Smooth muscle cell (in vitro differentiated cells): ENCODE data around the gene SUPT4H1. TPM values are rescaled to one million over a fixed set of nuclear protein-coding genes. Genes with fewer than 3 reads are reported as not detected.

Experiments used
- DNase-seq: peaks from one replicate; lab custom pipeline; 2025; ENCODE audit not compliant: unreplicated experiment; lab: John Stamatoyannopoulos, UW
- H2AFZ ChIP-seq: fragments of 200-600 bp; sonication (generic); 2 replicates; pipeline ENCODE4 v1.6.0; 2016; ENCODE audit warnings: antibody characterized with exemption, low read depth, mild to moderate bottlenecking
- H3F3A ChIP-seq: fragments of 200-600 bp; sonication (generic); 2 replicates; pipeline ENCODE4 v1.6.0; 2017; ENCODE audit warnings: antibody characterized with exemption, low read depth
- H3K27ac ChIP-seq: fragments of 200-600 bp; sonication (generic); 2 replicates; pipeline ENCODE4 v1.5.1; 2016; ENCODE audit warnings: low read depth, mild to moderate bottlenecking
- H3K27me3 ChIP-seq: fragments of 200-600 bp; sonication (generic); 2 replicates; pipeline ENCODE4 v1.6.1; 2016; ENCODE audit warnings: low read depth, mild to moderate bottlenecking
- H3K36me3 ChIP-seq: fragments of 200-600 bp; sonication (generic); 2 replicates; pipeline ENCODE4 v1.5.1; 2016; ENCODE audit warnings: low read depth
- H3K4me1 ChIP-seq: fragments of 200-600 bp; sonication (generic); 2 replicates; pipeline ENCODE4 v1.5.1; 2016; ENCODE audit warnings: low read depth
- H3K4me2 ChIP-seq: fragments of 200-600 bp; sonication (generic); 2 replicates; pipeline ENCODE4 v1.6.0; 2016; ENCODE audit warnings: mild to moderate bottlenecking
- H3K4me3 ChIP-seq: fragments of 200-600 bp; sonication (generic); 2 replicates; pipeline ENCODE4 v1.5.1; 2016; ENCODE audit warnings: mild to moderate bottlenecking
- H3K79me2 ChIP-seq: fragments of 200-600 bp; sonication (generic); 2 replicates; pipeline ENCODE4 v1.6.0; 2016; ENCODE audit warnings: low read depth, mild to moderate bottlenecking
- H3K9ac ChIP-seq: fragments of 200-600 bp; sonication (generic); 2 replicates; pipeline ENCODE4 v1.6.0; 2016; ENCODE audit warnings: low read depth
- H3K9me3 ChIP-seq: fragments of 200-600 bp; sonication (generic); replicated peaks from 2 replicates; pipeline ENCODE4 v1.5.1; 2016; ENCODE audit warnings: low read depth
- H4K20me1 ChIP-seq: fragments of 200-600 bp; sonication (generic); 2 replicates; pipeline ENCODE4 v1.6.0; 2016; ENCODE audit warnings: low read depth
- WGBS: methylation state at CpG from one replicate; pipeline ENCODE4 v1.1.7; 2016; ENCODE audit warnings: low lambda C conversion rate; 5-methylcytosine and 5-hydroxymethylcytosine counted together
- polyA plus RNA-seq: library from polyadenylated mRNA; unstranded; fragments of >200 nt; fragmentation: Nextera tagmentation; extraction: Ambion mirVana; gene quantifications from 2 replicates; pipeline ENCODE4 v1.2.1, GENCODE V29; 2016
- total RNA-seq: library from RNA; depleted of rRNA; stranded (reverse); fragments of >200 nt; gene quantifications from 2 replicates; pipeline ENCODE4 v1.2.3, GENCODE V29; 2014
- TF ChIP-seq, protein P1 (sequence below): fragments of 200-600 bp; sonication (generic); IDR thresholded peaks from 2 replicates; pipeline ENCODE4 v1.5.1; 2017; ENCODE audit warnings: borderline replicate concordance, mild to moderate bottlenecking, antibody characterized with exemption; ENCODE audit not compliant: insufficient read depth, poor library complexity, severe bottlenecking

Gene SUPT4H1
- total and polyA plus RNA-seq, 2 experiments from 2014 or later = 66.1 to 107 TPM

DNA sequence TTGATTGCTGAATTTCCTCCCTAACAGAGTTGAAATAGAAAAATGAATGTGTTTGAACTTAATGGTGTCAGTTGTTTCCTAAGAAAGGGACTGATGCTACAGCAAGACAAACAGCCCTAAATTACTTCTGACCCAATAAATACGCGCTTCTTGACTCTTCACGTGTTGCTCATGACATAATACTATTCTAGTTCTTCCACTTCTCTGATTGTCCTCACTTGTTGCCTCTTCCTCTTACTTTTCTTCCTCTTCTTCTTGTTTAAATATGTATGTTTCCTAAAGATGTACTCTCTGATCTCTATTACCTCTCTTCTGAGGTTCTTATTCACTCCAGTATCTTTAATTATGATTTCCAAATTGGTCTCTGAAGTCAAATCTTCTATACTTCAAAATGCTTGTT, 32.9 kb upstream of the SUPT4H1 start:
- Histone ChIP-seq H3K36me3 (no peaks in the 10 kb centered on the region), H3K4me1 (peaks cover 12% of the 10 kb centered on the region), H3K4me3 (no peak overlapping the region), H3K79me2 (no peaks in the 10 kb centered on the region), H4K20me1 (no peaks in the 10 kb centered on the region), H3K9me3 (no peaks in the 10 kb centered on the region), H3K27ac (no peak overlapping the region), H2AFZ (no peak overlapping the region), H3K9ac (no peak overlapping the region), H3K4me2 (no peak overlapping the region), H3F3A (no peaks in the 10 kb centered on the region), H3K27me3 (no peaks in the 10 kb centered on the region)
- WGBS = 86% methylated on average over 3 of the region's 3 CpGs
- TF ChIP-seq, protein P1, sequence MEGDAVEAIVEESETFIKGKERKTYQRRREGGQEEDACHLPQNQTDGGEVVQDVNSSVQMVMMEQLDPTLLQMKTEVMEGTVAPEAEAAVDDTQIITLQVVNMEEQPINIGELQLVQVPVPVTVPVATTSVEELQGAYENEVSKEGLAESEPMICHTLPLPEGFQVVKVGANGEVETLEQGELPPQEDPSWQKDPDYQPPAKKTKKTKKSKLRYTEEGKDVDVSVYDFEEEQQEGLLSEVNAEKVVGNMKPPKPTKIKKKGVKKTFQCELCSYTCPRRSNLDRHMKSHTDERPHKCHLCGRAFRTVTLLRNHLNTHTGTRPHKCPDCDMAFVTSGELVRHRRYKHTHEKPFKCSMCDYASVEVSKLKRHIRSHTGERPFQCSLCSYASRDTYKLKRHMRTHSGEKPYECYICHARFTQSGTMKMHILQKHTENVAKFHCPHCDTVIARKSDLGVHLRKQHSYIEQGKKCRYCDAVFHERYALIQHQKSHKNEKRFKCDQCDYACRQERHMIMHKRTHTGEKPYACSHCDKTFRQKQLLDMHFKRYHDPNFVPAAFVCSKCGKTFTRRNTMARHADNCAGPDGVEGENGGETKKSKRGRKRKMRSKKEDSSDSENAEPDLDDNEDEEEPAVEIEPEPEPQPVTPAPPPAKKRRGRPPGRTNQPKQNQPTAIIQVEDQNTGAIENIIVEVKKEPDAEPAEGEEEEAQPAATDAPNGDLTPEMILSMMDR = no peak
- DNase-seq = no peak

DNA sequence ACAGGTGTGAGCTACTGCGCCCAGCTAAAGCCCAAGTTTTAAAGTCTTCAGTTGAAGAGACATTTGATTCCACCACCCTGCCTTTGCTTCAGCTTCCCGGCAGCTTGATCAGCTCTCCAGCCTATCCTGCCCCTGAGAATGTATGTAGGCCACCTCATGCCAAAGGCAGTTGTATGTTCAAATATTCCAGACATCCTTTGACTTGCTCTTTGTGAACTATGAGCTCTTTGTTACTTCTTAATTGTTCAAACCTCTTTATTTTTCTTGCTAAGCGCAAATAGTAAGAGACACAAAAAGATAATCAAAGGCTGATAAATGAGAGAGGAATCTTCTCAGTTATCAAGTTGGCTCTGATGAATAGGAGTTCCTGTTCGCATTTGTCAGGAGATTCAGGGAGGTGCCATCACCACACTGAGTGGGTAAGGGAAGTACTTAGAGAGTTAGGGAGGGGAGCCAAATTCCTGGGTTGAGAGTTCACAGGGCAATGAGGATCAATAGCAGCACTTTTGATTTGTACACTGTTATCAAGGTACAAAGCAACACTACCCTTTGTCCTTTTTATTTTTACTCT, 32.0 kb upstream of the SUPT4H1 start:
- Histone ChIP-seq H3K4me2 (no peak overlapping the region), H3K27ac (no peak overlapping the region), H3F3A (no peaks in the 10 kb centered on the region), H3K4me1 (peaks cover 12% of the 10 kb centered on the region), H3K9ac (no peak overlapping the region), H3K27me3 (no peaks in the 10 kb centered on the region), H3K4me3 (no peak overlapping the region), H4K20me1 (no peaks in the 10 kb centered on the region), H3K79me2 (no peaks in the 10 kb centered on the region), H2AFZ (no peak overlapping the region), H3K9me3 (no peaks in the 10 kb centered on the region), H3K36me3 (no peaks in the 10 kb centered on the region)
- WGBS = 65% methylated on average over 4 of the region's 4 CpGs
- TF ChIP-seq, protein P1 = no peak
- no peak for DNase-seq

DNA sequence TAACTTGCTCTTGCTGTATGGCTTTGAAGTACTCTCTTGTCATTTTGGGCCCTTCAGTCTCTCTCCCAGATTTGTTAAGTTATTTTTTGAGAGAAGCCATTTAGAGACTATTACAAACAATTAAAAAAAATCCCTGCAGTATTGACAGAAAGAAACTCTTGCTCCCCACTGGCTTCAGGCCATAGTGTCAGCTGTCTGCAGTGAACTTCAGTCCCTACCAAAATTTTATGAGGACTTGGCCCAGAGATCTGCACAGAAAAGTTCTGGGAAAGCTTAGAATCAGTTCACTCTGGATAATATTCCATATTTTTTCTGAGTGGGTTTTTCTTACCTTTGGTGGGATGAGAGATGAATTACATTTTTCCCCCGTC, 30.9 kb upstream of the SUPT4H1 start:
- TF ChIP-seq, protein P1 = no peak
- H4K20me1 ChIP-seq = no peaks in the 10 kb centered on the region
- H3F3A ChIP-seq = no peaks in the 10 kb centered on the region
- no peaks in the 10 kb centered on the region for H3K36me3 ChIP-seq
- no peak overlapping the region for H3K9ac ChIP-seq
- 100% methylated on average over 1 of the region's 1 CpG for WGBS
- no peaks in the 10 kb centered on the region for H3K9me3 ChIP-seq
- no peak overlapping the region for H3K4me2 ChIP-seq
- DNase-seq = no peak
- H3K4me1 ChIP-seq = peaks cover 6% of the 10 kb centered on the region
- H3K27me3 ChIP-seq = no peaks in the 10 kb centered on the region
- no peak overlapping the region for H3K4me3 ChIP-seq
- no peaks in the 10 kb centered on the region for H3K79me2 ChIP-seq
- H2AFZ ChIP-seq = no peak overlapping the region
- H3K27ac ChIP-seq = no peak overlapping the region

DNA sequence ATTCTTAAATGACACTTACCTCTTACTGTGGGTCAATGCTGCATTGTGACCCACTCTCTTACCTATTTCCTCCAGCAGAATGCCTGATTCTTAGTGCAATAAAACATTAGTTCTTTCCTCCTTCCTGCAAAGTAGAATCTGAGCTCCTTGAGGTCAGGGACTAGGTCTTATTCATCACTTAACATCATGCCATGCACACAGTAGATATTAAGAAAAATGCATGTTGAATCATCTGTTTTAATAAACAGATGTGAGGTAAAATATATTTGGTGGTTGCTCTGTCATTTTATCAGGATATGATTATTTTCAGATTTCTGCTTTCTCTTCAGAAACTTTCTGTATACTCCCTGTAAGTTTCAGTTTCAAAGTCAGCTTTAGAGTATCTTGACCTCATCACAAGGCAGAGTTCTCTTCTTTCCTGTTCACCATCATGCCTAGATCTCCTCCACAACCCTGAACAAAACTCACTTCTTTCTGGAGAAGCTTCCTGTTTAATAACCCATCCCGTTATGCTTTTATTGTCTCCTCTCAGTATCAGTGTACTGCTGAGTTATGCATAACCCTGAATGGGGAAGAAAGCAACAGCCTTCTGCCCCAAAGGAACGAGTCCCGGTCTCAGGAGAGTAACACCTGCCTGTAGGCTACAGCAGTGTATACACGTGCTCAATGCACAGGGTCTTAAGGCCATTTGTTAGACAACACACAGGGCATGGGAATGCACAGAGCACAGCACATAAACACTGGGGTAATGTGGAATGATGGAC, 30.3 kb upstream of the SUPT4H1 start:
- 64% methylated on average over 4 of the region's 4 CpGs for WGBS
- Histone ChIP-seq H3K27ac (no peak overlapping the region), H3F3A (no peaks in the 10 kb centered on the region), H3K4me2 (no peak overlapping the region), H4K20me1 (no peaks in the 10 kb centered on the region), H3K36me3 (no peaks in the 10 kb centered on the region), H3K9ac (no peak overlapping the region), H3K9me3 (no peaks in the 10 kb centered on the region), H2AFZ (no peak overlapping the region), H3K4me1 (peaks cover 6% of the 10 kb centered on the region), H3K4me3 (no peak overlapping the region), H3K27me3 (no peaks in the 10 kb centered on the region), H3K79me2 (no peaks in the 10 kb centered on the region)
- no peak for DNase-seq
- TF ChIP-seq, protein P1 = no peak
